ENCODE data around the gene MICALL2.

Gene MICALL2

GRCh38 chr7:1438821-1439220 is 20.4 kb downstream of the MICALL2 start:
- no peak overlapping the region for H3K4me3 ChIP-seq (ENCODE audit: low read depth, low read length)
- TF ChIP-seq CTCF (IDR thresholded peaks at IDR 0.05; ENCODE audit: borderline replicate concordance, insufficient read depth, low read depth, low read length) = no peak

DNA sequence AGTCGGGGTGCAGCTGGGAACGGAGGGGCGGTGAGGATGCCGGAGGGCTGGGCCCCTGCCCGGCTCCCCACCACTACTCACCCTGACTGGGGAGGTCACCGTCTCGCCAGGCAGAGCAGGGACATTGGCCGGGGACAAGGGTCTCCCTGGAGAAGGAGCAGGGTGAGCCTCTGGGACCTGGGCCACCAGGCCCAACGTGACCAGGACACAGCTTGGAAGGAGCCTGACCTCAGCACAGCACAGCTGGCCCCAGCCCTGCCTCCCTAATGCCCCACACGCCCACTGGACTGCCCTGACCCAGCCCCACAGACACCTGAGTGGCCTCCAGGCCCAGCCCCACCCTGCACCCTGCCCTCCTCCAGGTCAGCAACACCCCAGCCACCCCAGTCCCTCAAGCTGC is 21.1 kb downstream of the MICALL2 start:
- TF ChIP-seq CTCF (IDR thresholded peaks at IDR 0.05; ENCODE audit: borderline replicate concordance, insufficient read depth, low read depth, low read length) = no peak
- H3K4me3 ChIP-seq (ENCODE audit: low read depth, low read length) = no peak overlapping the region

DNA sequence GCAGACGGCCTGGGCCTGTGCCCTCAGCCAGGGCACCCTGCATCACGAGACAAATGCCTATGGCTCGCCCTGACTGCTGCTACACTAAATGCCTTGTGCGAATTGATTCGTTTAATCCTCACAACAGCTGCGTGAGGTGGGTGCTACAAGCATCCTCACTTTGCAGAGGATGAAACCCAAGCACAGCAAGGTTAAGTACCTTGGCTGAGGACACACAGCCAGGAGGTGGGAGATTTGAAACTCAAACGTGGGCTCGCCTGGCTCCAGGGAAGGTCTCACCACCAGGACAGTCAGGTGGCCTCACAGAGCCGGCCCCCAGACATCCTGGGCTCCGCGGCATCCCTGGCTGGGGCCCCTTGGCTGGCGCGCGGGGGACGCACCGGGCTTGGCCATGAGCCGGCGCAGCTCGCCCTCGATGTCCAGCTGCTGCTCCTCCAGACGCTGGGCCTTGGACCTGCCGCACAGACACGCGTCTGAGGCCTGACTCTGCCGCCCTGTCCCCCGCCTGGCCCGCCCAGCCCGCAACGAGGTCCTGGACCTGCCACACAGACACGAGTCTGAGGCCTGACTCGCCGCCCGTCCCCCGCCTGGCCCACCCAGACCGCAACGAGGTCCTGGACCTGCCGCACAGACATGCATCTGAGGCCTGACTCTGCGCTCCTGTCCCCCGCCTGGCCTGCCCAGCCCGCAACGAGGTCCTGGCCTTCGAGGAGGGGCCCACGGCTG is 22.0 kb downstream of the MICALL2 start:
- no peak overlapping the region for H3K4me3 ChIP-seq (ENCODE audit: low read depth, low read length)
- TF ChIP-seq CTCF (IDR thresholded peaks at IDR 0.05; ENCODE audit: borderline replicate concordance, insufficient read depth, low read depth, low read length) = no peak

GRCh38 chr7:1436608-1437007 is 22.7 kb downstream of the MICALL2 start:
- no peak for TF ChIP-seq CTCF (IDR thresholded peaks at IDR 0.05; ENCODE audit: borderline replicate concordance, insufficient read depth, low read depth, low read length)

DNA sequence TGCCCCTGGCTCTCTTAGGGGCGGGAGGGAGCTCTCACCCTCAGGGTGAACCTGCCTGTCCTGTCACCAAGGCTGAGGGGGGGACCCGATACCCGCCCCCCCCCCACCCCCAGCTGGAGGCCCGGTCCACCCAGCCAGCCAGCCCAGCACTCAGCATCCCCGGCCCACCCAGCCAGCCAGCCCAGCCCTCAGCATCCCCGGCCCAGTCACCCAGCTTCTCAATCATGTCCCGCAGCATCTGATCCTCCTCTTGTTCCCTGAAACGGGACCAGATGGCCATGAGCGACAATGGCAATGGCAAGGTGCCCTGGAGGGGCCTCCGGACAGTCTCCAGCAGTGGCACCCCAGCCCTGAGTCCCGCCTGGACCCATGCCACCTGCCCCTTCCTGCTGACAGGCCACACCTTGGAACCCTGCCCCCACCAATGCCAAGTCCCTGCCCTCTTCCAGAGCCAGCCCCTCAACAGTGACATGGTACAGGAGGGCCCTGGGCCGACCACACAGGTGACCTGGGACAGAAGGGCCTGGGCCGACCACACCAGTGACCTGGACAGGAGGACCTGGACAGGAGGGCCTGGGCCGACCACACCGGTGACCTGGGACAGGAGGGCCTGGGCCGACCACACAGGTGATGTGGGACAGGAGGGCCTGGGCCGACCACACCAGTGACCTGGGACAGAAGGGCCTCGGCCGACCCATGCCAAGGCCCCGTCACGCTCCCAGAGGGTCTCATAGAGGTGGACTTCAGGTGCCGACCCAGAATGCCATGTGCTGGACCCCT is 24.2 kb downstream of the MICALL2 start:
- no peak overlapping the region for H3K4me3 ChIP-seq (ENCODE audit: low read depth, low read length)
- no peak for TF ChIP-seq CTCF (IDR thresholded peaks at IDR 0.05; ENCODE audit: borderline replicate concordance, insufficient read depth, low read depth, low read length)

More at GRCh38 chr7:1436608-1437007, 22.7 kb downstream of the MICALL2 start:
- no peak overlapping the region for H3K4me3 ChIP-seq (ENCODE audit: low read depth, low read length)

- no peak for TF ChIP-seq CTCF (IDR thresholded peaks at IDR 0.05; ENCODE audit: borderline replicate concordance, insufficient read depth, low read depth, low read length)
- H3K4me3 ChIP-seq (ENCODE audit: low read depth, low read length) = no peak overlapping the region
Measured at GRCh38 chr7:1434165-1434718, 25.0 kb downstream of the MICALL2 start.
